ENCODE data around the gene PLCL2. TPM values are rescaled to one million over a fixed set of nuclear protein-coding genes. Genes with fewer than 3 reads are reported as not detected.

The PLCL2 gene
- polyA plus RNA-seq, 4 donors = 14.7 to 18.3 (median 16.1) TPM

- no peak for DNase-seq (ENCODE audit: low read depth in 4 of 4, low spot score in 3 of 4)
These were observed 115.1 kb downstream of the PLCL2 start for GRCh38 chr3:16999871-17000270.

DNA sequence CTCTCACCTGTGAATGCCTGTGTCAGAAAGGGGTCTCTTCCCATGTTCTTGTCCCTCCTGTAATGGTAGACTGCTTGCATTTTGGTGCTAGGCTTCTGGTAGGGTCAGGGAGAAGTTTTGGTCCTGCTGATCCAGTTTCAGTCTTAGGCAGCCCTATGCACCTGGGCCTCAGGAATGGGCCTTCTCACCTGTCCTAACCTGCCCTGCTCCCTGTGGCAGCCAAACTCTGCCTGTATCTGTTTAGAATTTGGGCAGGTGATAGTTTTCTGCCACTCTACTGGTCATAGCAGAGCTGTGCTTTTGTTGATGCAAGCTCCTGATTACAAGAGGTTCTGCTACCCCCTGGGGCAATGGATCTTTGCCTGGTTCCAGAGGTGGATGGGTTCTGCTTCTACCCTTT, 118.7 kb downstream of the PLCL2 start:
- DNase-seq (ENCODE audit: low read depth in 4 of 4, low spot score in 3 of 4) = no peak

DNA sequence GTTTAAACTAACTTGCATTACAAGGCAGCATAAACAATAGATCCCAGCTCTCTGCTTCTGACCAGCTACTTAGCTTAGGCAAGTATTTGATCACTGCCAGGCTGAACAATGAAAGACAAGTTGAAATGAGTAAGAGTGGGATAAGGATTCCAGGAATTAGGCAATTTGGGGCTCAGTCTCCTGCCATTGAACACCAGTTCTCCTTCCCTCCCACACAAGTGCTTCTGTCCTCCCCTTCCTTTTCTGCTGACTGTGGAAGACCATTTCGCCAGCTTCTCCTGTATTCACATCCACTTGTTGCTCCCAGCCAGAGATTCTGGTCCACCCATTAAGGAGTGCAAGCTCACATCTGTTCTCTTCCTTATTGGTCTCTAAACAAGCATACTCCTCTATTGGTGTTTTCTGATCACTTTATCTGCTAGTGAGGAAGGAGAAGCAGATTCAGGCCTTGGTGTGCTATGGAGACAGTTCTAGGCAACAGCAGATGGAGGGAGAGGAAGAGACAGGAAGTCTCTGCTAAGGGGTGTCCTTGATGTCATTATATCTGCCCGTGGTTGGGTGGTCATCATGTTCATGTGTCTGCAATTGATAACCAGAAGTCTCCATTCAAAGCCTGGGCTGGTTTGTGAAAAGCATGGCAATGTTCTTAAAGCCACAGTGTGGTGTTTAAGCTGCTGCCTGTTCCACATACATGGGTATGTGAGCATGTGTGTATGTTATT, 121.5 kb downstream of the PLCL2 start:
- DNase-seq (ENCODE audit: low read depth in 4 of 4, low spot score in 3 of 4) = no peak

- no peak for DNase-seq (ENCODE audit: low read depth in 4 of 4, low spot score in 3 of 4)
These were observed 122.5 kb downstream of the PLCL2 start for GRCh38 chr3:17007284-17007683.

DNA sequence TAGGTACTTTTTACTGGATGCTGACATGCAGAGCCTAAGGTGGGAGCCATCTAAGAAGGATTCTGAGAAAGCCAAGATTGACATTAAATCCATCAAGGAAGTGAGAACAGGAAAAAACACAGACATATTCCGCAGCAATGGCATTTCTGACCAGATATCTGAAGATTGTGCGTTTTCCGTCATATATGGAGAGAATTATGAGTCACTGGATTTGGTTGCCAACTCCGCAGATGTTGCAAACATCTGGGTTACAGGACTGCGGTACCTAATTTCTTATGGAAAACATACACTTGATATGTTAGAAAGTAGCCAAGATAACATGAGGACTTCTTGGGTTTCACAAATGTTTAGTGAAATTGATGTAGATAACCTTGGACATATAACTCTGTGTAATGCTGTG, 125.1 kb downstream of the PLCL2 start:
- no peak for DNase-seq (ENCODE audit: low read depth in 4 of 4, low spot score in 3 of 4)

DNA sequence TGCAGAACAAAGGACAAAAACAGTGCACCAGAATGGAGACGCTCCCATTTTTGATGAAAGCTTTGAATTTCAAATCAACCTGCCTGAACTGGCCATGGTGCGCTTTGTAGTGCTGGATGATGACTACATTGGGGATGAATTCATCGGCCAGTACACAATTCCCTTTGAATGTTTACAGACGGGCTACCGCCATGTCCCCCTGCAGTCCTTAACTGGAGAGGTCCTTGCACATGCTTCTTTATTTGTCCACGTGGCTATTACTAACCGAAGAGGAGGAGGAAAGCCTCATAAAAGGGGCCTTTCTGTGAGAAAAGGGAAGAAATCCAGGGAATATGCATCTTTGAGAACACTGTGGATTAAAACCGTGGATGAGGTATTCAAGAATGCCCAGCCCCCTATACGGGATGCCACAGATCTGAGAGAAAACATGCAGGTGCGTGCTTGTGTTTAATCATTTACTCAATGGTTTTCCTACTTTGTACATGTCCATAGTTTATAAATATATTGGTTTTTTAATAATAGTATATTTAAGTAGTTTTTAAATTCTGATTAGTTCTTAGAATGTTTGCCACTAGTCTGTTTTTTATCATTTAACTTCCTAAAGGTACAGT, 127.1 kb downstream of the PLCL2 start:
- DNase-seq (ENCODE audit: low read depth in 4 of 4, low spot score in 3 of 4) = no peak

- no peak for DNase-seq (ENCODE audit: low read depth in 4 of 4, low spot score in 3 of 4)
These were observed 128.3 kb downstream of the PLCL2 start for GRCh38 chr3:17013050-17013449.

DNA sequence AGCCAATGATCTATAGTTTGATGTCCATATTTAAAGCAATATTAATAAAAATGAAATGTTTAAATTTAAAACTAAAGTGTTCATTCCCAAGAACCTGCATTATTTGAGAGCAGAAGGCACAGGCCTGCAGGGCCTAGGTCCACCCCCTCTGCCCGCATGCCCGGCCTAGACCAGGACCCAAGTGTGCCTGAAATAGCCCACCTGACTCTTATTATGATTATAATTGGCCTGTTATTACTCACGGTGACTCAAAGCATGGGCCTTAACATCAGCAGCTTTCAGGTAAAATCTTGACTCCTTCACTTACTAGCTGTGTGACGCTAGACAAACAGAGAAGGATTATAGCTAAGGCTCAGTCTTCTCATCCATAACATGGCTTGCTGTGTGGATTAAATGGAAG, 128.8 kb downstream of the PLCL2 start:
- no peak for DNase-seq (ENCODE audit: low read depth in 4 of 4, low spot score in 3 of 4)

GRCh38 chr3:17014284-17014683, 129.5 kb downstream of the PLCL2 start:
- DNase-seq (ENCODE audit: low read depth in 4 of 4, low spot score in 3 of 4) = no peak

GRCh38 chr3:17014709-17015108, 130.0 kb downstream of the PLCL2 start:
- no peak for DNase-seq (ENCODE audit: low read depth in 4 of 4, low spot score in 3 of 4)

- no peak for DNase-seq (ENCODE audit: low read depth in 4 of 4, low spot score in 3 of 4)
These were observed 136.9 kb downstream of the PLCL2 start for GRCh38 chr3:17021614-17022013.

DNA sequence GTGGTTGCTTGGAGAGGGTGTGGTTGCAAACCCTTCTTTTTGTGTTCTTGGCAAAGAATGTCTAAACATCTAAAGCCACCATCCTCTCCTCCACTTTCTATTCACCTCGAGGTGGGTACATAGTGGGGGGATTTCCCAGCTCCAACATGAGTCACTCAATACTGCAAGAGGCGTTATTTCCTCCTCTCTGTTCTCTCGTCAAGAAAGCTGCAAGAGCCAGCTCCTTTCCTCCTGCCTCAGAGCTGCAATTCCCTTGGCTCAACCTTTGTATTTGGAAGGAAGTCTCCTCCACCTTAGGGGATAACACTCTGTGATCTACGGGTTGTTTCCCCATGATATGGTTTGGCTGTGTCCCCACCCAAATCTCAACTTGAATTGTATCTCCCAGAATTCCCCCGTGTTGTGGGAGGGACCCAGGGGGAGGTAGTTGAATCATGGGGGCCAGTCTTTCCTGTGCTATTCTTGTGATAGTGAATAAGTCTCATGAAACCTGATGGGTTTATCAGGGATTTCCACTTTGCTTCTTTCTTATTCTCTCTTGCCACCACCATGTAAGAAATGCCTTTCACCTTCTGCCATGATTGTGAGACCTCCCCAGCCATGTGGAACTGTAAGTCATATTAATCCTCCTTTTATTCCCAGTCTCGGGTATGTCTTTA, 138.4 kb downstream of the PLCL2 start:
- DNase-seq (ENCODE audit: low read depth in 4 of 4, low spot score in 3 of 4) = no peak

DNA sequence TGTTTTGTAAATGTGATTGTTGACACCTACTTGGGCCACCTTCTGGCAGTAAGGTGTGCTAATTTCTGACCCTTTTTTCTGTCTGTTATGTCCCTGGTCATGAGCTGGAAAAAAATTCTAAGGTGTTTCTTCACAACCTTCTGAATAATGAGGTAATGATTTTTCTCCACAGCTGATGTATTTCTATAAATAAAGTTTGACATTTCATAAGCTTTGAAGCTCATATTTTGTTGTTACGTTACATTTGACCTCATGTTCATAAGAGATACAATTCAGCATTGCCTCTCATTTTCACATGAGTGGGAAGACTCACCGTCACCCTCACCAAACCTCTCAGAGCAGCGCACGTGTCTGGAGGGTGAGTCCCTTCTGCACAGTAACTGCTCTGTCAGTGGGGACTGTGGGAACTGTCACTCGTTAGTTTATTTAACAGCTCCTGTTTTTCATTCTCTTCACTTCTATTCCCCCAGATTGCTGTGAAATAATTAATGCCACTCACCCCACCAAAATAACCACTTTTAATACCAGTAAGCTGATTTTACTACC, 140.9 kb downstream of the PLCL2 start:
- DNase-seq (ENCODE audit: low read depth in 4 of 4, low spot score in 3 of 4) = no peak

GRCh38 chr3:17027318-17027717, 142.6 kb downstream of the PLCL2 start:
- no peak for DNase-seq (ENCODE audit: low read depth in 4 of 4, low spot score in 3 of 4)

- no peak for DNase-seq (ENCODE audit: low read depth in 4 of 4, low spot score in 3 of 4)
These were observed 143.6 kb downstream of the PLCL2 start for GRCh38 chr3:17028363-17028762.

GRCh38 chr3:17030438-17030837, 145.7 kb downstream of the PLCL2 start:
- no peak for DNase-seq (ENCODE audit: low read depth in 4 of 4, low spot score in 3 of 4)

GRCh38 chr3:17030956-17031652, 146.3 kb downstream of the PLCL2 start:
- DNase-seq (ENCODE audit: low read depth in 4 of 4, low spot score in 3 of 4) = no peak

GRCh38 chr3:17032407-17033034, 147.8 kb downstream of the PLCL2 start:
- peak in 1 of 4 donors; percentile 36 for DNase-seq (ENCODE audit: low read depth in 4 of 4, low spot score in 3 of 4)

GRCh38 chr3:17033516-17034168, 148.9 kb downstream of the PLCL2 start:
- no peak for DNase-seq (ENCODE audit: low read depth in 4 of 4, low spot score in 3 of 4)

- no peak for DNase-seq (ENCODE audit: low read depth in 4 of 4, low spot score in 3 of 4)
These were observed 150.3 kb downstream of the PLCL2 start for GRCh38 chr3:17035033-17035432.
